NCI-H460 (cell line): Measurements from ENCODE around the gene GRK6. TPM values are rescaled to one million over a fixed set of nuclear protein-coding genes. Genes with fewer than 3 reads are reported as not detected.

Experiments used
- DNase-seq: peaks from one replicate; pipeline ENCODE4 v3.0.0-alpha.2; 2016; ENCODE audit warnings: low read depth; ENCODE audit errors: extremely low read depth
- total RNA-seq: library from RNA; depleted of rRNA; stranded (reverse); fragments of >200 nt; shearing (Covaris generic); gene quantifications from 2 replicates; pipeline ENCODE4 v1.2.3, GENCODE V29; 2014

The GRK6 gene
- total RNA-seq, 1 experiment from 2014 or later = 38.3 TPM

- no peak for DNase-seq
Measured at GRCh38 chr5:177437623-177438022, 11.1 kb downstream of the GRK6 start.

GRCh38 chr5:177438468-177438867 lies 12.0 kb downstream of the GRK6 start:
- DNase-seq = no peak

GRCh38 chr5:177439518-177440053 lies 13.1 kb downstream of the GRK6 start:
- DNase-seq = no peak

GRCh38 chr5:177440211-177440989 lies 13.9 kb downstream of the GRK6 start:
- no peak for DNase-seq

- no peak for DNase-seq
Measured at GRCh38 chr5:177440990-177441780, 14.7 kb downstream of the GRK6 start.

GRCh38 chr5:177442066-177442826 lies 15.8 kb downstream of the GRK6 start:
- DNase-seq = no peak

- no peak for DNase-seq
Measured at GRCh38 chr5:177443144-177443983, 16.9 kb downstream of the GRK6 start.

GRCh38 chr5:177444106-177445051 lies 17.9 kb downstream of the GRK6 start:
- no peak for DNase-seq

GRCh38 chr5:177445052-177445916 lies 18.8 kb downstream of the GRK6 start:
- DNase-seq = no peak

- DNase-seq = no peak
Measured at GRCh38 chr5:177445917-177446199, 19.4 kb downstream of the GRK6 start.

- DNase-seq = peak; percentile 51
Measured at GRCh38 chr5:177446200-177447065, 20.0 kb downstream of the GRK6 start, which contains the start of gene PRR7. TSS of gene PRR7 (plus strand) at chr5:177446814. CDS start at chr5:177455068, 8,254 bp downstream.

GRCh38 chr5:177447066-177447610 lies 20.7 kb downstream of the GRK6 start:
- DNase-seq = peak; percentile 47

- peak; percentile 86 for DNase-seq
Measured at GRCh38 chr5:177447611-177448243, 21.3 kb downstream of the GRK6 start.

GRCh38 chr5:177448244-177448950 lies 21.9 kb downstream of the GRK6 start:
- DNase-seq = no peak
